Activated T-helper 1 cell treated with anti-CD3 and anti-CD28 coated beads, Interleukin-2, amount 50 U/mL, for 16 hours (primary cell): Measurements from ENCODE around the gene PCDH15.

ENCODE experiments used
- DNase-seq, 2 donors: peaks; one replicate each; pipeline ENCODE4 v3.0.0-alpha.2; 2020; ENCODE audit warnings: low read depth in 1 of 2, low spot score in 1 of 2

PCDH15 gene

DNA sequence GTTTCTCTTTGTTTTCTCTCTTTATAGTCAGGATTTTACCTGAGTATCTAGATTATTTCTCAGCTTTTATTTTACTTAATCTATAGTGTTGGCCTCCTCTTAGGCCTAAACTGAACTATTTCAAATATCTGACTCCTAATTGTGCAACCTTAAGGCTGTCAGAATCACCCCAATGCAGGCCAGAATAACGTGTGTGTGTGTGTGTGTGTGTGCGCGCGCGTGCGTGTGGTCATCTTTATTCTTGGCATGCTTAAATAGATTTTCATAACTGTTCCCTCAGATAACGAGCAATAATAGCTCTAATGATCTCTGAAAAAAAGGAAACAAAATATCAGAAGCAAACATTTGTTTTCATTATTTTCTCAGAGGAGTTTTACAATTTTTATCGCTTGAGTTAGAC lies 92.4 kb downstream of the PCDH15 start:
- no peak for DNase-seq

DNA sequence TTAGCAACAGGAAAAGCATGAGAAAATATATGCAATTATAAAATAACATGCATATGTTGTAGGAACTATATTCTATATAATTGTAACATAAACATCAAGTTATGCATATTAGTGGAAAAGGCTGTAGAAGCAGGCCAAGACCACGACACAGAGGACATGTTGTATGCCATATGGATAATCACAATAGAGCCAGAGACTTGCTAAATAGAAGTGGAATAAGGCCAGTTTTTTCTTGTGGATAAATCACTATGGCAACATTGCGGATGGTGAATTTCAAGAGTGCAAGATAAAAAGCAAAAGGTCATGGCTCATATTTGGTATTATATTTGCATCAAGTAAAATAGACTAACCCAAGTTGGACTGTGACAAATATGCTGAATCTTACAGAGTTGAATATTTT lies 93.0 kb downstream of the PCDH15 start:
- no peak for DNase-seq

DNA sequence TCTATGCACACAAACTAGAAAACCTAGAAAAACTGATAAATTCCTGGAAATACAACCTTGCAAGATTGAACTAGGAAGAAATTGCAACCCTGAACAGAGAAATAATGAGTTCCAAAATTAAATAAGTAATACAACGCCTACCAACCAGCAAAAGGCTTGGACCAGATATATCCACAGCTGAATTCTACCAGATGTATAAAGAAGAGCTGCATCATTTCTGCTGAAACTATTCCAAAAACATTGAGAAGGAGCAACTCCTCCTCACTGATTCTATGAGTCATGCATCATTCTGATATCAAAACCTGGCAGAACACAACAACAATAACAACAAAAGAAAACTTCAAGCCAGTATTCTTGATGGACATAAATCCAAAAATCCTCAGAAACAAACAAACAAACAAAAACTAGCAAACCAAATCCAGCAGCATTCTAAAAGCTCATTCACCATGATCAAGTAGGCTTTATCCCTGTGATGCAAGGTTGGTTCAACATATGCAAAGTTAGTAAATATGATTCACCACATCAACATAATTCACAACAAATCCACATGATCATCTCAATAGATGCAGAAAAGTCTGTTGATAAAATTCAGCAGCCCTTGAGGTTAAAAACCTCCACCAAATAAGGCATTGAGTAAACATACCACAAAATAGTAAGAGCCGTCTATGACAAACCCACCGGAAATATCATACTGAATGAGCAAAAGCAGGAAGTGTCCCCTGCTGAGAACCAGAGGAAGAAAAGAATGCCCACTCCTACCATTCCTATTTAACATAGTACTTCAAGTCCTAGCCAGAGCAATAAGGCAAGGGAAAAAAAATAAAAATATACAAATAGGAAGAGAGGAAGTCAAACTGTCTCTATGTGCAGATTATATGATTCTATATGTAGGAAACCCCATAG lies 98.2 kb downstream of the PCDH15 start:
- no peak for DNase-seq

DNA sequence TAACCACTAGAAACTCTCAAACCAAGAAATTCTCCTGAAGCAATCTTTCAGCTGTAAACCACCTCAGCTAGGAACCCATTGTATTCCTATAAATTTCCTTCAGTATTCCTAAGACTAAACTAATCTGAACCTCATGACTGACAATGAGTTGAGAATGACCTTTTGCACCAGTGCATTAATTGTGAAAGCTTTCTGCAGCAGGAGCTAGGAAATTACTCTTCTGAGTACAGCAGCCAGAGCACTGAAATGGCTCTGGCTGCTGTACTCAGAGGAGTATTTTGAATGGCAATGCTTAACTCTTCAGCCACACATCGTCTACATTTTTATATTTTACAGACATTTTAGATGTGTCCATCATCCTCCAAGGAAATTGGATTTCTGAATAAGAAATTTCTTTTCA lies 109.7 kb downstream of the PCDH15 start:
- DNase-seq: no peak

DNA sequence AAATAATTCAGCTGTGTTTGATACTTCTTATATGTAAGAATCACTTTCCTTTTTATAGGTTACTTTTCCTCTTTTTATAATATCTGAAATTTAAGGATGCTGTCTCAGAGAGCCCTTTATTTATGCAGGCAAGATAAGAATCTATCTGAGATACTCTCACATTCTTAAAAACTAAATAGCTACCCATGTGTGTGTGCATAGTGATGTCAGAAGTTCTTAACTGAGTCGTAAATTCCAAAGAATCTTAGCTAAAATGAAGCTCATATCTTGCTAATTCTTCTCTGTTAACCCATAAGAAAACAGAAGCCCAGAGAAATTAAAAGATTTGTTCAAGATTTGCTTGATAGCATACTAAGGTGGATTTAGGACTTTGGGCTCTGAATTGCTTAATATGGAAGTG lies 118.5 kb downstream of the PCDH15 start:
- DNase-seq: no peak

DNA sequence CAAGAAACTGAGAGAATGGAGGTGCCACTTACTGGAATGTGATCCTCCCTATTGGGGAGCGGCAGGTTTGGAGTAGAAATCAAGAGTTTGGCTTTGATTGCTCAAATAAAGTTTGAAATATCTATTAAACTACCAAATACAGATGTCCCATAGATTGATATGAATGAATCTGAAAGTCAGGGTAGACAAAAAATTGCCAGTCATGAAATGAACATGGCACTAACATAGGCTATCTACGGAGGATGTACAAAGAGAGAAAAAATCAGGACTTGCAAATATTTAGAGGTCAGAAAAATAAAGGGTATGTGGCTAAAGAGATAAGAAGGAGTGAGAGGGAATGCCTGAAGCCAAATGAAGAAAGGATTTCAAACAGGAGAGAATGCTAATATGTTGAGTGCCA lies 119.9 kb downstream of the PCDH15 start:
- no peak for DNase-seq

DNA sequence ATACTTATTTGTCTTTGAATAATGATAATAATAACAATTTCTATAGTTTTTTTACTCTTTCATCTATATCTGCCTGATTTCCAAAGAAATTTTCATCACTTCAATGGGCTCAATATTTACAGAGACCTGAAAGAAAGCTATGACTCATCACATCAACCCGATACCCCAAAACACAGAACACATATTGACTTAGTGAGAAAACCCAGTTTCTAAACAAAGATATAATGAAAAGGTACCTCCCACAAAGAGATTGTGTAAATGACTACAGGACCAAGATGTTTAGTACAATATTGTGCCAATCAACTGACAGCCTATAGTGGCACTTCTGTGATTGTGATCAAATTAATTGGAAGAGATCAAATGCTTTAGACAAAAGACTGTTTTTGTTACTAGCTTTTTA lies 133.9 kb downstream of the PCDH15 start:
- DNase-seq: no peak

DNA sequence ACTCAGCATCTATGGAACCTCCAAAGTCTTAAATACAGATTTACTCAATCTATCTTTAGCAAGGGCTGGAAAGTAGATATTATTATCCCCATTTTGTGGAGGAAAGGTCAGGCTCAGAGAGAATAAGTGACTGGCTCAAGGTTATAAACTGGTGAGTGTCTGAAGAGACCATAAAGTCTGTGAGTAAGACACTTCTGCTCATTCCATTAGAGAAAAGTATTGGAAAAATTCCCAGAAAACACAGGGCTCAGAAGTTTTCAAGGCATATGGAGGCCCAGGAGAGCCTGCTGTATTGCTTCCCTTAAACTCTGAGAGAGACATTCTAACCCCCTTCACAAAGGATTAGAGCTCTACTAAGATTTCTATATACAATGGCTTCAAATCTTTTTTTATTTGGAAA lies 134.8 kb downstream of the PCDH15 start:
- DNase-seq: no peak

DNA sequence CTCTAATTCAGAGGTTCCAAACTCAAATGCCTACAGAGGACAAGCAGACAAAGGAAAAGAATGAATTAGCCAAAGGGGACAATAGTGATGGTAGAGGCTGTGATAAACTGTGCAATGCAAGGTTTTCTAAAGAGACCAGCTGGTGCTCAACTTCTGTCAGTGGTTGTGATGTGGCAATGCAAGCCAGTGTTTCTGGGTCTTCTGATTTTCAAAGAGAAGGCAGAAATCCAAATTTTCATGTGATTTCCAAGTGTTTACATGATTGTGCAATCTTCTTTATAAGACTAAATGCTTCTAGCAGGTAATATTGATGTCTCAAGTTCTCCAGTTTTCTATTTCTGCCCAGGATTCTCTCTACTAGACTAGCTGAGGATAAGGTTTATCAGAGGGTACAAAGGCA lies 135.9 kb downstream of the PCDH15 start:
- no peak for DNase-seq

DNA sequence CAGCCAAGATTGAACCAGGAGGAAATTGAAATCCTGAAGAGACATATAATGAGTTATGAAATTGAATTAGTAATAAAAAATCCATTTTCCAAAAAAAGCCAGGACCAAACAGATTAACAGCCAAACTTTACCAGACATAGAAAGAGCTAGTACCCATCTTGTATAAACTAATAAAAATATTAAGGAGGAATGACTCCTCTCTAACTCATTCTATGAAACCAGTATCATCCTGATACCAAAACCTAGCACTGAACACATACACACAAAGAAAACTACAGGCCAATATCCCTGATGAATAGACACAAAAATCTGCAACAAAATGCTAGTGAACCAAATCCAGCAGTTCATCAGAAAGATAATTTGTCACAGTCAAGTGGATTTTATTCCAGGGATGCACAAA lies 140.6 kb downstream of the PCDH15 start:
- no peak for DNase-seq

DNA sequence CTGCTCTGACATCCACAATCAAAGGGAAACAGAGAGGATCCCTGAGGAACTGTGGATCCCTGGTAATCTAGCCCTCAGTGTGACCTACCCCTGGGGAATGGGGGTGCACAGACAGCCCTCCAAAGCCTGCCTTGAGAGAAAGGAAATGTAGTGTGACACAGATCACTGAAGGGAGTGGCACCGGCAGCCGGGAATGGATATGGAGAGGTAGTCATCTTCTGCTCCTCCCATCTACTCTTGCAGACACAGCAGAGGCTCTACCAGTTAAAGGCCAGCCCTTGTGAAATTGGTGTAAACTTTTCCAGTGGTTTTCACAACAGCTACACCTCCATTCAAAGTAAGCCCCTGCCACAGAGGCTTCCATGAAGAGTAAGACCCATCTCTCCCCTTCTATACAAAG lies 144.4 kb downstream of the PCDH15 start:
- DNase-seq: no peak

DNA sequence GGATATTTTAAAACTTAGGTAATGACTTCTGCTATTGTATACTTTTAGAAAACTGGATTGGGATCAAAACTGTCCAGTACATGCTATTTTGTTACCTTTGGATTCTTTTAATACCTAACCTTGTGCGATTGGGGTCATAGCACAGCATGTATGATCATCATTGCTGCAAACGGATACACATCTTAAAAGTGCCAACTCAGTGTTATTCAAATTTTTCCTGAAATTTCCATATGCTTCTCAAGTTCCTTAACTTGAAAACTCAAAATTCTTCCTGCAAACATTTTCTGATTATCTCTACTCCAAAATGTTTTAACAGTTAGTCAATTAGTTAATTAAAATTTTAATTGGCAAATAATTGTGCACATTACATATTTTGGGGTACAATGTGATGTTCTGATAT lies 147.5 kb downstream of the PCDH15 start:
- no peak for DNase-seq

DNA sequence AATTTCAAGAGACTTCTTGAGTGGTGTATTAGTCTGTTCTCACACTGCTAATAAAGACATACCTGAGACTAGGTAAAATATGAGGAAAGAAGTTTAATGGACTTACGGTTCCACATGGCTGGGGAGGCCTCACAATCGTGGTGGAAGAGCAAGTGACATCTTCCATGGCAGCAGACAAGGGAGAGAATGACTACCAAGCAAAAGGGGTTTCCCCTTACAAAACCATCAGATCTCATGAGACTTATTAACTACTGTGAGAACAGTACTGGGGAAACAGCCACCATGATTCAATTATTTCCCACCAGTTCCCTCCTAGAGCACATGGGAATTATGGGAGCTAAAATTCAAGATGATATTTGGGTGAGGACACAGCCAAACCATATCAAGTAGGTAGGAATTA lies 150.5 kb downstream of the PCDH15 start:
- no peak for DNase-seq

DNA sequence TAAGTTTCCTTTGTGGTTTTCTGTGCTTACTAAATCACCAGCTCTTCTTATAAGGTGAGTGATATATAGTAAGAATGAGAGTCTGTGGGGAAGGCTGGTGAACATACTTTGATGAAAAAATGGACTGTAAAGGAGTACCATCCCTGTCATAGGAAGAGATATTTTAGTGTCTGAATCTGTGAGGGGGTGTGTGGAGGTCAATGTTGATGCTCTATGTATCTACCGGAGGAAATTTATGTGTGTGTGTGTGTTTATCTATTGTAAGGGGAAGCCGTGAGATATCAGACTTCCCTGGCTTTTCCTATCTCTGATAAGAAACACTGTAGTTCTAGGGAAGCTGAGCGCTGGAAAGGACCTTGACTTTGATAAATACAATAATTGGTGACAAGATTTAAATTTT lies 179.0 kb downstream of the PCDH15 start:
- no peak for DNase-seq

DNA sequence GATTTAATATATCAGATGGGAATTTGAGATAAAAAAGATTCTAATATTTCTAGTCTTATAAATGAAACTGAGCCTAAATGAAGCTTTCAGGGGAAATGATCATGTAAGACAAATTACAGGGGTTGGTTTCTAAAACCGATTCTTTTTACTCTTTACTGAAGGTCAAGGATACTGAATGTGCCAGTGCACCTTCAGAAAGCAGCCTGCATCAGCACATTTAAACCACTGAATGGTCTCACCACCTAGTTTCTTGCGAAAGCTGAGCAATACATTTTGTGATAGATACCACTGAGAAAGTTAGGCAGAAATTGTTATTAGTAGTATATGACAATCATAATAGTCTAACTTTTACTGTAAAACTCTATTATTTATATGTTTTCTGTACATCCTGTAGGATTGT lies 180.7 kb downstream of the PCDH15 start:
- no peak for DNase-seq

DNA sequence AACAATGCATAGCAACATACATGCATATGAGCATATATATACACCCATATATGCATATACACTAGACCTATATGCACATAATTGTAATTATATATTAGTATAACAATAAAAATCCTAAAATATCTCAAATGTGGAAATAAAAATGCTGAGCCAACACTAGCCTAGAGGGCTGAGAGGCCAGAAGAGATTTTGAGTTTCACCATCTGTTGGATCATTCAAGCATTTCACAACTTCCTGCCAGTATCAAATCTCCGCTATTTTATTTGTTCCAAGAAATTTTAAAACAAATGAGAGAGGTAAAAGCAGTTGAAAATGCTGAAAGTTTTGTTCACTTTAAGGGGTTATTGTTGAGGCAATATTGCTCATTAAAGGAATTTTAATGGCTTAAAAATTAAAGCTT lies 187.0 kb downstream of the PCDH15 start:
- DNase-seq: no peak

DNA sequence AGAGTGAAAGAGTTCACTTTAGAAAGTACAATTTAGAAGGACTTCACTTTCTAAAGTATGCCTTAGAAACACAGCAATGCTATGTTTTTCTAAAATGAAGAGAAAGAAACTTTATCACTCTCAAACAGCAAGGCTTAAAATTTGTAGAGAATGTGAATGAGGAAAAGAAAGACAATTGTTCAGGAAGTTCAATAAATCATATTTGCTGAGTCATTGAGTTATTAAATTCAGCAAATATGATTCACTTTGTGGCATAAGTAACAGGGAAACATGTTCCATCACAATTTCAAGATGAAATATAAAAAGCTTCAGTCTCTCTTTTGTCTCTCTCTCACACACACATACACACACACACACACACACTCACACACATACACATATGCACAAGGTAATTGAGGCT lies 187.9 kb downstream of the PCDH15 start:
- DNase-seq: no peak

DNA sequence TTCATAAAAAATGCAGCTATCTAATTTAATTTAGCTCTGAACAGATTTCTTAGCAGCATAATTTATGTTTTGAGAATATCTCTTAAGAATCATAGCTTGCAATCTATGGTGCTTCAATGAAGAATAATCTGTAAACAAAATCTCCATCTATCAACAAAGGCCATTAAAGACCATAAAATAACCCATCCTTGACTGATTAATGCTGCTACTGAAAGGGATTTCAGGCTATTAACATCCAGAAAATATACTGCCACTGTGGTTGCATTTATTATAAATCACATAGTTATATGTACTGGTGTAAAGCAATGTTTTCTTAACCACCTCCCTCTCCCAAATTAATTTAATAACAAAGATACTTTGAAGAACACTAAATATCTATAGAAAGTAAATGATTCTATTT lies 191.6 kb downstream of the PCDH15 start:
- no peak for DNase-seq

DNA sequence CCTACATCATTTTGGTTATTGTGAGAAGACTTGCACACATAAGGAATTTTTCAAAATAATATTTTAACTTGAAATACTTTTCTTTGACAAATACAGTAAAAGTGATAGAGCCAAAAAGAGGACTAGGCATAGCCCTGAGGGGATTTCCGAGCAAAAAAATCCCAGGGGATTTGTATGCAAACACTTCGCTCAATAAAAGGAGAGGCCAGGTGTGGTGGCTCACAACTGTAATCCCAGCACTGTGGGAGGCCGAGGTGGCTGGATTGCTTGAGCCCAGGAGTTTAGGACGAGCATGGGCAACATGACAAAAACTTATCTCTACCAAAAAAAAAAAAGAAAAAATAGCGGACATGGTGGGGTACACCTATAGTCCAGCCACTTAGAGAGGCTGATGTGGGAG lies 193.0 kb downstream of the PCDH15 start:
- no peak for DNase-seq

DNA sequence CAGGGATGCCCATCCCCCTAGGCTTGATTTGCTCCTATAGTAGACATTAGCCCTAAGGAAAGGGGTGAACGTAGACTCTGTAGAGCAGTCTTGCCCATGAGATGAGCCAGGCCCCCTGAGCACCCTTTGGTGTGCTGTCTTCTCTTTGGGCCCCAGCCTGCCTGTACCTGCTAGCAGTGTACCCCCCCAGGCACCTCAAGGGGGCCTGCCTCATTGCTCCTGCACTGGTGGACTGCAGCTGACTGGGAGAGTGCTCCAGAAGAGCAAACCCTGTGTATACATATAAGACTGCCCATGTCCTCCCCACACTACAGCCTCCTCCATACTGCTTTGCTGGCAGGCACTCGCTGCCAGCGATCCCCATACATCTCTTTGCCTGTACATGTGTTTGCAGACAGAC lies 206.7 kb downstream of the PCDH15 start:
- DNase-seq: no peak

DNA sequence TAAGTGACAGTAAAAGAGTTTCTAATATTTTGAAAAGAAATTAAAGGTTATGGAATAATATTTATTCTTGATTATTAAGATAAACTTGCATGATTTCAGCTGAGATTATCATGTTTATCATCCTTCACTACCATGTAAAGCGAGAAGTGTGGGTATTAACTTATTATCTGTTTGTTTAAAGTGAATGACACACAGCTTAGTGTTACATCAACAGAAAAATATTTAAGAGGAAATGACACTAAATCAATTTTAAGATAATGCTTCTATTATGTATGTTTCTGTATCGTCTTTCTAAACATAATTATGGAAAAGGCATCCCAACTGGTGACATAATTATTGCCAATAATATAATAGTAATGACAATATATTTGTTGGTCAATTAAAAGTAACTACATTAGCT lies 213.1 kb downstream of the PCDH15 start:
- no peak for DNase-seq

DNA sequence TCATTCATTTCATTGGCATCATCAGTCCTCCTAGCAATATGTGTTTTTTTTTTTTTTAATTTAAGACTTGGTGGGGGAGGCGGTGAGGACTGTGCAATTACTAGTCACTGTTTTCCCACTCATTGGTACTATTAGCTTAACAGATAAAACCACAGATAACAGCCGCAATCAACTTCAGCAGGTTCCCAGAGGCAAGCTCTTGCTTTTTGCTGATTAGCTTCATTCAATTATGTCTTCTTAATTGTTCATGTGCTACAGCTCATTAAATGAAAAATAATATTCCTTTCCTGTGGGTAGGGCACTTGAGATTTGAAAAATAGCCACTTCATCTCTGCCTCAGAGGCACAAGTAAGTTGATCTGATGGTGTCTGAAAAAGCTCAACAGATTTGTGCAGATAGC lies 215.5 kb downstream of the PCDH15 start:
- no peak for DNase-seq

DNA sequence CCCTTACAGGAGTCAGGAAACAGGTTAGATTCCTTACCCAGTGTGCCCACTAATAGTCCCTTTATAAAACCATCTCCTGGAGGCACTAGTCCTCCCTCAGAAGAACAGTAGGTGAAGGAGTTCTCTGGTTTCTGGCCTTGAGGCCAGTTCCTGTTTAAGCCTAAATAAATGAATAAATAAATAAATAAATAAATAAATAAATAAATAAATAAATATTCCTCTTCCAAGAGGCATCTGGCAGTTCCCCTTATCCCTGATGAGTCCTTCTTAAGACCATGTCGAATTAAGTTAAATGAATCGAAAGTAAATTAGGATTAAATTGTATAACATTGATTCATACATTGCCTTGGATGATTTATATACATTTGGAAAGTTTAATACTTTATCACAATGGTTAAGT lies 223.3 kb downstream of the PCDH15 start:
- DNase-seq: no peak
